Measurements from ENCODE around the gene SLC6A18. TPM values are rescaled to one million over a fixed set of nuclear protein-coding genes. Genes with fewer than 3 reads are reported as not detected.

SLC6A18 gene
- total RNA-seq, 1 donor from 2014 or later, result not detected

DNA sequence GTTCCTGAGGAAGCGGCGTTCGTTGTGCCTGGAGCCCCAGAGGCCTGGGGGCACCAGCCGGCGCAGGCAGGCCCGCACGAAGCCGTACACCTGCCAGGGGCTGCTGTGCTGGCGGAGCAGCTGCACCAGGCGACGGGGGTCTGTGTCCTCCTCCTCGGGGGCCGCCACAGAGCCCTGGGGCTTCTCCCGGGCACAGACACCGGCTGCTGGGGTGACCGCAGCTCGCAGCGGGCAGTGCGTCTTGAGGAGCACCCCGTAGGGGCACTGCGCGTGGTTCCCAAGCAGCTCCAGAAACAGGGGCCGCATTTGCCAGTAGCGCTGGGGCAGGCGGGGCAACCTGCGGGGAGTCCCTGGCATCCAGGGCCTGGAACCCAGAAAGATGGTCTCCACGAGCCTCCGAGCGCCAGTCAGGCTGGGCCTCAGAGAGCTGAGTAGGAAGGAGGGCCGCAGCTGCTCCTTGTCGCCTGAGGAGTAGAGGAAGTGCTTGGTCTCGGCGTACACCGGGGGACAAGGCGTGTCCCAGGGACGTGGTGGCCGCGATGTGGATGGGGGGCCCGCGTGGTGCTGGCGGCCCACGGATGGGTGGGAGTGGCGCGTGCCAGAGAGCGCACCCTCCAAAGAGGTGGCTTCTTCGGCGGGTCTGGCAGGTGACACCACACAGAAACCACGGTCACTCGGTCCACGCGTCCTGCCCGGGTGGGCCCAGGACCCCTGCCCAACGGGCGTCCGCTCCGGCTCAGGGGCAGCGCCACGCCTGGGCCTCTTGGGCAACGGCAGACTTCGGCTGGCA lies 68.4 kb downstream of the SLC6A18 start:
- DNase-seq (ENCODE audit: low read depth), result no peak
- no peaks in the 10 kb centered on the region for H3K36me3 ChIP-seq (ENCODE audit: control insufficient read depth, insufficient read depth, low read length)
- TF ChIP-seq, protein P1, sequence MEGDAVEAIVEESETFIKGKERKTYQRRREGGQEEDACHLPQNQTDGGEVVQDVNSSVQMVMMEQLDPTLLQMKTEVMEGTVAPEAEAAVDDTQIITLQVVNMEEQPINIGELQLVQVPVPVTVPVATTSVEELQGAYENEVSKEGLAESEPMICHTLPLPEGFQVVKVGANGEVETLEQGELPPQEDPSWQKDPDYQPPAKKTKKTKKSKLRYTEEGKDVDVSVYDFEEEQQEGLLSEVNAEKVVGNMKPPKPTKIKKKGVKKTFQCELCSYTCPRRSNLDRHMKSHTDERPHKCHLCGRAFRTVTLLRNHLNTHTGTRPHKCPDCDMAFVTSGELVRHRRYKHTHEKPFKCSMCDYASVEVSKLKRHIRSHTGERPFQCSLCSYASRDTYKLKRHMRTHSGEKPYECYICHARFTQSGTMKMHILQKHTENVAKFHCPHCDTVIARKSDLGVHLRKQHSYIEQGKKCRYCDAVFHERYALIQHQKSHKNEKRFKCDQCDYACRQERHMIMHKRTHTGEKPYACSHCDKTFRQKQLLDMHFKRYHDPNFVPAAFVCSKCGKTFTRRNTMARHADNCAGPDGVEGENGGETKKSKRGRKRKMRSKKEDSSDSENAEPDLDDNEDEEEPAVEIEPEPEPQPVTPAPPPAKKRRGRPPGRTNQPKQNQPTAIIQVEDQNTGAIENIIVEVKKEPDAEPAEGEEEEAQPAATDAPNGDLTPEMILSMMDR (IDR thresholded peaks at IDR 0.05; ENCODE audit: insufficient read depth, low read length, poor library complexity, severe bottlenecking), result no peak

DNA sequence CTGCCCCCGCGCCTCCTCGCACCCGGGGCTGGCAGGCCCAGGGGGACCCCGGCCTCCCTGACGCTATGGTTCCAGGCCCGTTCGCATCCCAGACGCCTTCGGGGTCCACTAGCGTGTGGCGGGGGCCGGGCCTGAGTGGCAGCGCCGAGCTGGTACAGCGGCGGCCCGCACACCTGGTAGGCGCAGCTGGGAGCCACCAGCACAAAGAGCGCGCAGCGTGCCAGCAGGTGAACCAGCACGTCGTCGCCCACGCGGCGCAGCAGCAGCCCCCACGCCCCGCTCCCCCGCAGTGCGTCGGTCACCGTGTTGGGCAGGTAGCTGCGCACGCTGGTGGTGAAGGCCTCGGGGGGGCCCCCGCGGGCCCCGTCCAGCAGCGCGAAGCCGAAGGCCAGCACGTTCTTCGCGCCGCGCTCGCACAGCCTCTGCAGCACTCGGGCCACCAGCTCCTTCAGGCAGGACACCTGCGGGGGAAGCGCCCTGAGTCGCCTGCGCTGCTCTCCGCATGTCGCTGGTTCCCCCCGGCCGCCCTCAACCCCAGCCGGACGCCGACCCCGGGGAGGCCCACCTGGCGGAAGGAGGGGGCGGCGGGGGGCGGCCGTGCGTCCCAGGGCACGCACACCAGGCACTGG lies 69.1 kb downstream of the SLC6A18 start:
- Histone ChIP-seq H3K36me3 (ENCODE audit: control insufficient read depth, insufficient read depth, low read length) (no peaks in the 10 kb centered on the region), H3K4me3 (ENCODE audit: low read depth, low read length) (no peak overlapping the region), H3K27me3 (ENCODE audit: control insufficient read depth, insufficient read depth, low read length) (peaks cover 22% of the 10 kb centered on the region)
- no peak for DNase-seq (ENCODE audit: low read depth)
- TF ChIP-seq, protein P1 (IDR thresholded peaks at IDR 0.05; ENCODE audit: insufficient read depth, low read length, poor library complexity, severe bottlenecking), result no peak

More for the DNA sequence above, 68.4 kb downstream of the SLC6A18 start:
- peaks cover 21% of the 10 kb centered on the region for H3K27me3 ChIP-seq (ENCODE audit: control insufficient read depth, insufficient read depth, low read length)
- no peak overlapping the region for H3K4me3 ChIP-seq (ENCODE audit: low read depth, low read length)

DNA sequence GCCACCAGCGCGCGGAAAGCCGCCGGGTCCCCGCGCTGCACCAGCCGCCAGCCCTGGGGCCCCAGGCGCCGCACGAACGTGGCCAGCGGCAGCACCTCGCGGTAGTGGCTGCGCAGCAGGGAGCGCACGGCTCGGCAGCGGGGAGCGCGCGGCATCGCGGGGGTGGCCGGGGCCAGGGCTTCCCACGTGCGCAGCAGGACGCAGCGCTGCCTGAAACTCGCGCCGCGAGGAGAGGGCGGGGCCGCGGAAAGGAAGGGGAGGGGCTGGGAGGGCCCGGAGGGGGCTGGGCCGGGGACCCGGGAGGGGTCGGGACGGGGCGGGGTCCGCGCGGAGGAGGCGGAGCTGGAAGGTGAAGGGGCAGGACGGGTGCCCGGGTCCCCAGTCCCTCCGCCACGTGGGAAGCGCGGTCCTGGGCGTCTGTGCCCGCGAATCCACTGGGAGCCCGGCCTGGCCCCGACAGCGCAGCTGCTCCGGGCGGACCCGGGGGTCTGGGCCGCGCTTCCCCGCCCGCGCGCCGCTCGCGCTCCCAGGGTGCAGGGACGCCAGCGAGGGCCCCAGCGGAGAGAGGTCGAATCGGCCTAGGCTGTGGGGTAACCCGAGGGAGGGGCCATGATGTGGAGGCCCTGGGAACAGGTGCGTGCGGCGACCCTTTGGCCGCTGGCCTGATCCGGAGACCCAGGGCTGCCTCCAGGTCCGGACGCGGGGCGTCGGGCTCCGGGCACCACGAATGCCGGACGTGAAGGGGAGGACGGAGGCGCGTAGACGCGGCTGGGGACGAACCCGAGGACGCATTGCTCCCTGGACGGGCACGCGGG lies 69.9 kb downstream of the SLC6A18 start, which contains the start of gene TERT:
Gene TERT (minus strand): TSS at position 234 of the 815 bp plus-strand sequence. CDS start 79 bp downstream, at position 155.
- no peak for DNase-seq (ENCODE audit: low read depth)
- Histone ChIP-seq H3K4me3 (ENCODE audit: low read depth, low read length) (no peak within 1 kb of the TSS), H3K36me3 (ENCODE audit: control insufficient read depth, insufficient read depth, low read length) (no peaks in the 10 kb centered on the region), H3K27me3 (ENCODE audit: control insufficient read depth, insufficient read depth, low read length) (peaks cover 24% of the 10 kb centered on the region)
- TF ChIP-seq, protein P1 (IDR thresholded peaks at IDR 0.05; ENCODE audit: insufficient read depth, low read length, poor library complexity, severe bottlenecking), result no peak

DNA sequence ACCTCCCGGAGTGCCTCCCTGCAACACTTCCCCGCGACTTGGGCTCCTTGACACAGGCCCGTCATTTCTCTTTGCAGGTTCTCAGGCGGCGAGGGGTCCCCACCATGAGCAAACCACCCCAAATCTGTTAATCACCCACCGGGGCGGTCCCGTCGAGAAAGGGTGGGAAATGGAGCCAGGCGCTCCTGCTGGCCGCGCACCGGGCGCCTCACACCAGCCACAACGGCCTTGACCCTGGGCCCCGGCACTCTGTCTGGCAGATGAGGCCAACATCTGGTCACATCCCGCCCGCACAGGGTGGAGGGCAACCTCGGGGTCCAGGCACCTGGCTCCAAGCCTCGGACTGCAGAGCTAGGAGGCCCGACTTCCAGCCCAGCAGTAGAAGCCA lies 70.5 kb downstream of the SLC6A18 start:
- no peak for DNase-seq (ENCODE audit: low read depth)
- TF ChIP-seq, protein P1 (IDR thresholded peaks at IDR 0.05; ENCODE audit: insufficient read depth, low read length, poor library complexity, severe bottlenecking), result no peak
- peaks cover 24% of the 10 kb centered on the region for H3K27me3 ChIP-seq (ENCODE audit: control insufficient read depth, insufficient read depth, low read length)
- no peaks in the 10 kb centered on the region for H3K36me3 ChIP-seq (ENCODE audit: control insufficient read depth, insufficient read depth, low read length)
- H3K4me3 ChIP-seq (ENCODE audit: low read depth, low read length), result no peak overlapping the region

Other genes starting within 250 kb of the SLC6A18 start
- gene NKD2, start 216.6 kb upstream of the SLC6A18 start, total RNA-seq, result 1.0 and 1.7 TPM in 2 replicates
- gene SLC12A7, start 113.3 kb upstream of the SLC6A18 start, total RNA-seq, result 50.3 and 63.3 TPM in 2 replicates
- gene SLC6A19, start 23.8 kb upstream of the SLC6A18 start, total RNA-seq, result not detected in 2 replicates
- gene TERT, start 69.7 kb downstream of the SLC6A18 start, total RNA-seq, result 0.21 TPM in 1 of 2 replicates, not detected in the other
- 159 and 182 TPM in 2 replicates for gene CLPTM1L, start 119.7 kb downstream of the SLC6A18 start, total RNA-seq
- gene SLC6A3, start 220.1 kb downstream of the SLC6A18 start, total RNA-seq, result not detected in 2 replicates

Measured in kidney epithelial cell (primary cell).